Panc1 (cell line): ENCODE data around the gene TMEM258. TPM values are rescaled to one million over a fixed set of nuclear protein-coding genes. Genes with fewer than 3 reads are reported as not detected.

Experiments
- ATAC-seq: fragments of 200-7000 bp; cut with Tn5 transposase; 2 replicates; pipeline ENCODE4 v1.9.1; 2020; ENCODE audit warnings: mild to moderate bottlenecking, moderate library complexity
- BruUV-seq: library from RNA; stranded (reverse); fragments of 400-500 nt; replicated peaks from 2 replicates; lab custom pipeline; 2021; lab: Mats Ljungman, UMichigan
- CTCF ChIA-PET: fragments of 300-600 bp; sonication (Branson Sonifier 250); formaldehyde crosslinking; loops from one replicate; lab custom pipeline; 2022; ENCODE audit warnings: antibody characterized with exemption; lab: Charles Lee
- POLR2A ChIA-PET: fragments of 300-600 bp; sonication (Branson Sonifier 250); formaldehyde crosslinking; loops from one replicate; lab custom pipeline; 2022; ENCODE audit warnings: antibody characterized with exemption; lab: Charles Lee
- DNase-seq: peaks from one replicate; pipeline ENCODE4 v3.0.0-alpha.2; 2010; ENCODE audit warnings: low read depth, low spot score
- H3K27ac ChIP-seq: 2 replicates; pipeline ENCODE4 v1.5.1; 2011; ENCODE audit warnings: mild to moderate bottlenecking, low read length, inconsistent platforms
- H3K27me3 ChIP-seq: fragments of 200-500 bp; sonication (Bioruptor generic); 2 replicates; pipeline ENCODE4 v1.6.0; 2014; ENCODE audit warnings: low read length, inconsistent platforms; ENCODE audit not compliant: control insufficient read depth, insufficient read depth
- H3K36me3 ChIP-seq: fragments of 200-500 bp; sonication (Bioruptor generic); 2 replicates; pipeline ENCODE4 v1.5.1; 2014; ENCODE audit warnings: inconsistent platforms, mild to moderate bottlenecking, low read length, moderate library complexity; ENCODE audit not compliant: control insufficient read depth, insufficient read depth
- H3K4me1 ChIP-seq: 2 replicates; pipeline ENCODE4 v1.5.1; 2011; ENCODE audit warnings: inconsistent platforms, mild to moderate bottlenecking, low read length, moderate library complexity; ENCODE audit not compliant: control insufficient read depth, insufficient read depth
- H3K4me3 ChIP-seq, 2 experiments: 2 replicates each; pipeline ENCODE4 v1.5.1; 2011 to 2012; ENCODE audit warnings: low read depth in 2 of 2, low read length in 2 of 2, mild to moderate bottlenecking in 2 of 2, inconsistent platforms in 1 of 2, moderate library complexity in 1 of 2
- H3K9me3 ChIP-seq: fragments of 200-500 bp; sonication (Bioruptor generic); 2 replicates; pipeline ENCODE4 v1.5.1; 2014; ENCODE audit warnings: low read depth, mild to moderate bottlenecking, inconsistent platforms, low read length, moderate library complexity; ENCODE audit not compliant: control insufficient read depth, insufficient read depth
- CTCF ChIP-seq: fragments of 450-650 bp; IDR thresholded peaks from 2 replicates; pipeline ENCODE4 v1.5.1; 2017; ENCODE audit warnings: mild to moderate bottlenecking
- POLR2AphosphoS5 ChIP-seq: IDR thresholded peaks from 2 replicates; pipeline ENCODE4 v1.6.1; 2012; ENCODE audit warnings: mild to moderate bottlenecking, low read depth, low read length, moderate library complexity
- SIN3A ChIP-seq: IDR thresholded peaks from 2 replicates; pipeline ENCODE4 v1.6.1; 2012; ENCODE audit warnings: low read depth, mild to moderate bottlenecking, low read length, moderate library complexity, borderline replicate concordance; ENCODE audit not compliant: insufficient read depth
- TCF7L2 ChIP-seq: IDR thresholded peaks from 2 replicates; pipeline ENCODE4 v1.6.1; 2011; ENCODE audit warnings: mild to moderate bottlenecking, low read depth, low read length, inconsistent platforms
- in situ Hi-C: cut with HindIII; loops from 2 replicates; pipeline ENCODE4 v1.10.0; 2016; ENCODE audit warnings: low sequenced_read_pairs, low pct_unique_long_range_greater_than_20kb
- intact Hi-C: fragments of 100-400 bp; cut with micrococcal nuclease; formaldehyde crosslinking; loops from one replicate; pipeline ENCODE4 v1.10.0; 2022; ENCODE audit not compliant: unreplicated experiment
- total RNA-seq: library from RNA; stranded (reverse); gene quantifications from one replicate; pipeline ENCODE4 v1.2.1, GENCODE V29; 2021; ENCODE audit not compliant: unreplicated experiment
- TF ChIP-seq, protein P1 (sequence below), 2 experiments: IDR thresholded peaks; 2 replicates each; pipeline ENCODE4 v1.6.1; 2011 to 2012; ENCODE audit warnings: low read depth in 2 of 2, control low read depth in 1 of 2, low read length in 1 of 2, mild to moderate bottlenecking in 1 of 2, moderate library complexity in 1 of 2; ENCODE audit not compliant: insufficient read depth in 1 of 2

Gene TMEM258
- total RNA-seq, 1 experiment from 2014 or later = 139 TPM

DNA sequence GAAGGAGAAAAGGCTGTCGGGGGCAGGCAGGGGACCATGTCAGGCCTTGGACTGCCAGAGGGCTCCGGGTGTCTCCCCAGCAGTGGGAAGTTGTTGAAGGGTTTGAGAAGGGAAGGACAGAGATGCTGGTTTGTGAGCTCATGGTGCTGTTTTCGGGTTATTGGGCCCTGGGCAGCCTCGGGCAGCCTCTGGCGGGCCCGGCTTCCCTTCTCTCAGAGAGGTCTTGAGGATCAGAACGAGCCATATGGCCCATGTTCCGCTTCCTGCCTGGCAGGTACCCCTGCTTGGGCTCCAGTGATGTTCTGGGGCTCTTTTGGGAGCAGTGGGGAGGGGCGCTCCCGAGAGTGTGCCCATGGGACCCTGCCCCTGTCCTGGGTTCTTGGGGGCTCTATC lies 30.2 kb downstream of the TMEM258 start:
- no TSS peak for BruUV-seq
- ATAC-seq (no peak), DNase-seq (no peak)
- TF ChIP-seq TCF7L2 (no peak), POLR2AphosphoS5 (no peak), SIN3A (no peak), CTCF (no peak)
- TF ChIP-seq, protein P1, sequence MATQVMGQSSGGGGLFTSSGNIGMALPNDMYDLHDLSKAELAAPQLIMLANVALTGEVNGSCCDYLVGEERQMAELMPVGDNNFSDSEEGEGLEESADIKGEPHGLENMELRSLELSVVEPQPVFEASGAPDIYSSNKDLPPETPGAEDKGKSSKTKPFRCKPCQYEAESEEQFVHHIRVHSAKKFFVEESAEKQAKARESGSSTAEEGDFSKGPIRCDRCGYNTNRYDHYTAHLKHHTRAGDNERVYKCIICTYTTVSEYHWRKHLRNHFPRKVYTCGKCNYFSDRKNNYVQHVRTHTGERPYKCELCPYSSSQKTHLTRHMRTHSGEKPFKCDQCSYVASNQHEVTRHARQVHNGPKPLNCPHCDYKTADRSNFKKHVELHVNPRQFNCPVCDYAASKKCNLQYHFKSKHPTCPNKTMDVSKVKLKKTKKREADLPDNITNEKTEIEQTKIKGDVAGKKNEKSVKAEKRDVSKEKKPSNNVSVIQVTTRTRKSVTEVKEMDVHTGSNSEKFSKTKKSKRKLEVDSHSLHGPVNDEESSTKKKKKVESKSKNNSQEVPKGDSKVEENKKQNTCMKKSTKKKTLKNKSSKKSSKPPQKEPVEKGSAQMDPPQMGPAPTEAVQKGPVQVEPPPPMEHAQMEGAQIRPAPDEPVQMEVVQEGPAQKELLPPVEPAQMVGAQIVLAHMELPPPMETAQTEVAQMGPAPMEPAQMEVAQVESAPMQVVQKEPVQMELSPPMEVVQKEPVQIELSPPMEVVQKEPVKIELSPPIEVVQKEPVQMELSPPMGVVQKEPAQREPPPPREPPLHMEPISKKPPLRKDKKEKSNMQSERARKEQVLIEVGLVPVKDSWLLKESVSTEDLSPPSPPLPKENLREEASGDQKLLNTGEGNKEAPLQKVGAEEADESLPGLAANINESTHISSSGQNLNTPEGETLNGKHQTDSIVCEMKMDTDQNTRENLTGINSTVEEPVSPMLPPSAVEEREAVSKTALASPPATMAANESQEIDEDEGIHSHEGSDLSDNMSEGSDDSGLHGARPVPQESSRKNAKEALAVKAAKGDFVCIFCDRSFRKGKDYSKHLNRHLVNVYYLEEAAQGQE (IDR thresholded peaks at IDR 0.05; ENCODE audit: insufficient read depth in 1 of 2, low read depth in 2 of 2, low read length in 1 of 2) = no peak
- H3K27ac ChIP-seq = no peak overlapping the region
- in situ Hi-C loops = no loop called here
- H3K4me3 ChIP-seq = no peak overlapping the region
- peaks cover 7% of the 10 kb centered on the region for H3K4me1 ChIP-seq
- ChIA-PET POLR2A (no interaction called here), CTCF (interaction anchor here (1.0 kb wide), 1 partner anchor 24 kb away, joined by 3 read pairs; no protein-coding TSS in a partner anchor)
- H3K9me3 ChIP-seq = no peaks in the 10 kb centered on the region
- no peaks in the 10 kb centered on the region for H3K27me3 ChIP-seq
- intact Hi-C loops = no loop called here
- no peaks in the 10 kb centered on the region for H3K36me3 ChIP-seq

DNA sequence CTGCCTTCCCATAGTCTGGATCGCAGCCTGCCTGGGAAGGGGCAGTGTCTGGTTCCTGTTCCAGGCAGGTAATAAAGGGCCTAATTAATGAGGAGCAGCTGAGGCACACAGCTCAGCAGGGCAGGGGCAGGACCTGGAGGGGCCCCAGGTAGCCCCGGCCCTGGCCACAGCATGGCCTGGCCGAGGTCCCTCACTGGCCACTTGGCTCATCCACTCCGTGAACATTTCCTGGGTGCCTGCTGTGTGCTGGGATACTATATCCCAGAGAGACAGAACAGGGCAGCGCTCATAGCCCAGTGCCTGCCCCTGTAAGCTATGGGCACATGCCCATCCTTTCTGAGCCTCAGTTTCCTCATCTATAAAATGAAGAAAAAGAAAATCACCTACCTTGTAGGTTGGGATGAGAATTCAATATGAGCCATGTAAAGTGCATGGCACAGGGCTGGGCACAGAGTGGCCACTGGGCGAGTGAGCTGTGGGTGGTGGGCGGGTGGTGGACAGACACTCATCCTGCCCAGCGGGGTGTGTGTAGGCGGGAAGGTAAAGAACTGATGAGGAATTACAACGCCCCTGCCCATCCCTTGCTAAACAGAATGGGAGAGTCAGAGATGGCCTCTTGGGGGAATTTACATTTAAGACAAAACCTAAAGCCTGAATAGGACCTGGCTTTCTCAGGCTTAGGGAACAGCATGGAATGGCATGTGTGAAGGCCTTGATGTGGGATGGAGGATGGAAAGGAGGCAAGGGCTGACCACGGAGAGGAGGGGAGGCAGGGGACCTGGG lies 30.8 kb downstream of the TMEM258 start:
- TF ChIP-seq SIN3A (no peak), TCF7L2 (no peak), POLR2AphosphoS5 (no peak)
- in situ Hi-C loops (no loop called here), intact Hi-C loops (no loop called here)
- ChIA-PET CTCF (interaction anchor here (1.0 kb wide), 1 partner anchor 25 kb away, joined by 3 read pairs; no protein-coding TSS in a partner anchor), POLR2A (no interaction called here)
- DNase-seq (no peak), ATAC-seq (no peak)
- no peaks in the 10 kb centered on the region for H3K36me3 ChIP-seq
- H3K27me3 ChIP-seq = no peaks in the 10 kb centered on the region
- no peak overlapping the region for H3K27ac ChIP-seq
- BruUV-seq = no TSS peak
- peaks cover 7% of the 10 kb centered on the region for H3K4me1 ChIP-seq
- no peaks in the 10 kb centered on the region for H3K9me3 ChIP-seq
- H3K4me3 ChIP-seq = no peak overlapping the region

- no peak for TF ChIP-seq POLR2AphosphoS5
- TF ChIP-seq SIN3A = no peak
- no peak for TF ChIP-seq CTCF
- TF ChIP-seq, protein P1 (IDR thresholded peaks at IDR 0.05; ENCODE audit: insufficient read depth in 1 of 2, low read depth in 2 of 2, low read length in 1 of 2) = no peak
- no peak for TF ChIP-seq TCF7L2
- intact Hi-C loops = no loop called here
- no peak overlapping the region for H3K27ac ChIP-seq
- no peaks in the 10 kb centered on the region for H3K9me3 ChIP-seq
- POLR2A ChIA-PET = no interaction called here
- ATAC-seq = no peak
- H3K27me3 ChIP-seq = no peaks in the 10 kb centered on the region
- BruUV-seq = no TSS peak
- H3K4me3 ChIP-seq = no peak overlapping the region
- H3K4me1 ChIP-seq = peaks cover 5% of the 10 kb centered on the region
- H3K36me3 ChIP-seq = no peaks in the 10 kb centered on the region
- DNase-seq = no peak
- CTCF ChIA-PET = no interaction called here
- in situ Hi-C loops = no loop called here
These were observed 31.5 kb downstream of the TMEM258 start for GRCh38 chr11:61760946-61761345.
